DMS53 treated with DMSO at 0.1 percent for 48 hours (cell line): ENCODE data around the gene KCNN3.

Experiments used
- DNase-seq: peaks from one replicate; lab custom pipeline; 2025; ENCODE audit not compliant: unreplicated experiment; lab: John Stamatoyannopoulos, UW

KCNN3 gene

GRCh38 chr1:154842635-154843034, 27.4 kb downstream of the KCNN3 start:
- DNase-seq: no peak

DNA sequence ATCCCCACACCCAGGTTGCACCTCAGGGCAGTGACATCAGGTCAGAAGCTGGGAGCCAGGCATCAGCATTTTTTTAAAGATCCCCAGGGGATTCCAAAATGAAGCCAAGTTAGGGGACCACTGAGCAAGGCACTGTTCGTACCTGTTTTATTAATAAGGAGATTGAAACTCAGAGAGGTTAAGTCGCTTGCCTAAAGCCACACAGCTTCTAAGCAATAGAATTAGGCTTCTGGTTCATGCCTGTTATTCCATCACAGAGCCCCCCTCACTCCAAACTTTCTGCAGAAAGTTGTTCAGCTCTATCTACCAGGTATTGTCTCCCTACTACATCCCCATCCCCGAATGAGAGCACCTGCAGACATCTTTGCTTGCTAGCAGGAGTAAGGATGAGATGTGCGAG, 28.7 kb downstream of the KCNN3 start:
- DNase-seq: no peak

- no peak for DNase-seq
Measured at GRCh38 chr1:154840269-154841176, 29.6 kb downstream of the KCNN3 start.

GRCh38 chr1:154839691-154840090, 30.4 kb downstream of the KCNN3 start:
- no peak for DNase-seq

DNA sequence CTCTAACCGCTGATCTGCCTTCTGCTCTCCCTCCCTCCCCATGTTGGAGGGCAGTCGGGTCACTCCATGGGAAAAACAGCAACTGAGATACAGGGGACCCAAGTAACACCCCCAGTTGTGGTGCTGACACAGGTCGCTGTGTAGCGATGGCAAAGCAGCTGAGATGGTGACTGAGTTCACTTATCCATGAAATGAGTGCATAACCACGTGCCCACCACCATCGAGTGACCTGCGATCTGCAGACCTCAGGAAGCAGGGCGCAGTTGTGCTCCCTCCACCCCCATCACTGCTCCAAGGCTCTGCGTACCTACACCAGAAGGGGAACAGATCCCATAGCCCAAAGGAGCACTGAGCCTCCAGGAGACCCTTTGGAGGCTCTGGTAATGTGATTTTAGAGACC, 31.1 kb downstream of the KCNN3 start:
- DNase-seq: no peak

DNA sequence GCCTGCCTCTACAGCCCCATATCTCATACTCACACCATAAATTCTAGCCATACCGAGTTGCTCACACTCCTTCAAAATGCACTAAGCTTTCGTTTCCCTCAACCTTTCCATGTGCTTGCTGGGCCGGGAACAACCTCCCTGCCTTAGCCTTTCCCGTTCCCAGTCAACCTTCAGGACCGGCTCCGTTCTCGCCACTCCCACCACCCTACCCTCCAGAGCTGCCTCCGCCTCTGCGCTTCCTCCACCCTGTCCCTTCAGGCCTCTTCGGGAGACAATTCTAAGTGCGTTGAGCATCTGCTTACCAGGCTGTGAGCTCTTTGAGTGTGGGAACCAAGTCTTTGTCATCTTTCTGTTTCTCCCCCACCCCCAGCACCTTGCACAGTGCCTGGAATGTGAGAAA, 31.6 kb downstream of the KCNN3 start:
- no peak for DNase-seq

DNA sequence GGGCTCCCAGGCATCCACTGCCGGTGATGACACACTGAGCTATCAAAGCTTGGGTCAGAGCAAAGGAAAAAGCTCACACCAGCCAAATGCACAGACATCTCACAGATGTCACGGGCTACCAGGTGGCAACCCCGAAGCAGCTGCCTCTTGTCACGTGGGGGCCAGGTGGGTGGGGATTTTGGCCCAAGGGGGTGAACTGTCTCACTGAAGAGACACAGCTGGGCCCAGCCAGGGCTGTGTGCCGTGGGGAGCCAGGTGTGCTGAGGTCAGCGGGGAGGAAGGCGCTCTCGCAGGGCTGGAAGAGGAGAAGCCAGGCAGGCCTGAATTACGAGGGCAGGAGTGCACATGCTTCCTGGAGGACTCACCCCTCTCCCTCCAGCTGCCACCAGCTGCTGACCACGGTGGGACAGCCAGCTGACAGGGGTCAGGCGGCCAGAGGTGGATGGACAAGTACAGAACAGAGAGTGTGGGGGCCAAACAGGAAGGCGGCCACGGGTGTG, 32.4 kb downstream of the KCNN3 start:
- peak; percentile 59 for DNase-seq

- no peak for DNase-seq
Measured at GRCh38 chr1:154837034-154837671, 32.9 kb downstream of the KCNN3 start.

DNA sequence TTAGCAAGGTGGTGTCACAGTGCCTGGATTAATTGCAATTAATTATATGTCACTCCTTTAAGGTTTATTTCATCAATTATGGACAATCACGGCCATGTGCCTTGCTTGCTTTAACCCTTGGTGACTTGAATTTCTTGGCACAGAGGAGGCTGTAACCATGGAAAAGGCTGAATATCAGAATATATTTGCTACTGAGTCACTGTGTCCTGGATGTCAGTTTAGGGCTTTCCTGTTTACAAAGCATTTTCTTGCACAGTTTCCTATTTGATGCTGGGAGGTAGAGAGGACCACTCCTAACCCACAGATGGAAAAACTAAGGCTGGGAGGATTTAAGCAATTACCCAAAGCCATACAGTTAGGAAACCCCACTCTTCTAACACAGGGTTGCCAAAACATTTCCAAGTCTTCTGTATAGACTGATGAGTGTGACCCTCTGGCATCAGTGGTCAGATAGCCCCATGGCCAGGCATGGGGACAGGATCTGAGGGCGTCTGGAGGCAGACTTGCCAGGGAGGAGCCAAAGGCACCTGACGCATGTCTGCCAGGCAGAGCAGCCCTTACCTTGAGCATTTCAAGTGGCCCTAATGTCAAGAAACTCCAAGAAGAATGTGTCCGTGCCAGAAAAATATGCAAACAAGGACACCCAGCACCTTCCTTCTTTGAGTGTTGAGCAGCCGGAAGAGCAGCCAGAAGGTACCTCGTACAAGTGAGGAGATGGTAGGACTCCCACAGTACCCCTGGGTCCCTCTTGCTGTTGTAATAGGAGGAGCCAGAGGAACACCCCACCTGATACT, 34.4 kb downstream of the KCNN3 start:
- DNase-seq: no peak

- DNase-seq: no peak
Measured at GRCh38 chr1:154833841-154834240, 36.2 kb downstream of the KCNN3 start.

DNA sequence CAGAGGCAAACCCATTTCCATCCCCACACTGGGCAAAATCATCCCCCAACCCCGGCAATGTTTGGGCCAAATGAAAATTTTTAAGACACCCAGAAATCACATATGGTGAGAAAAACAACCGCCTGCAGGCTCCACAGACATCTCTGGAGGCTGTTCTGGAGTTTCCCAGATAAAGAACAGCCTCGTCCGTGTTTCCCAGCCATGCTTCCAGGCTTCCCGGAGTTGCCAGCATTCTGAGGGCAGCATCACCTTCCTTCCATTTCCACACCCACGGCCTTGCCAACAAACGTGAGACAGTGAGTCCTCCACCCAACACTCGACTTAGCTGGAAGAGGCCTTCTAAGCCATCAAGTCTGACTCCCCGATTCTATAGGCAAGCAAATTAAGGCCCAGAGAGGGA, 36.9 kb downstream of the KCNN3 start:
- no peak for DNase-seq

DNA sequence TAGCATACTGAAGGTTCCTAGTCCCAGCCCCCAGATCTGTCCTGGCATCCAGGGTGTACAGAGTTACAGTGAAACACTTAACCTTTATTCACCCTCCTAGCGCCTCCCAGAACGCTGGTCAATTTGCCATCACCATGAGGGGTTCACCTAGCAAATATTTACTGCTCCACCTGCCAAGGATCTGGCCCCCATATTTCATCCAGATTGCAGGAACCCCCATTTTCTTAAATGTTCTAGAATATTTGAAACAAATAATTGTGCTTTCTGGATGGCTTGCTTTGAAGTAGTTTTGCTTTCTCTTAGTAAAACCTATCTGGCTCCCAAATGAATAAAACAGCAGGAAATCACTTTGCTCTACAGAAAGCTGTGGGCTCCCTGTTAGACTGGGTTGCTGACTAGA, 37.7 kb downstream of the KCNN3 start:
- no peak for DNase-seq

DNA sequence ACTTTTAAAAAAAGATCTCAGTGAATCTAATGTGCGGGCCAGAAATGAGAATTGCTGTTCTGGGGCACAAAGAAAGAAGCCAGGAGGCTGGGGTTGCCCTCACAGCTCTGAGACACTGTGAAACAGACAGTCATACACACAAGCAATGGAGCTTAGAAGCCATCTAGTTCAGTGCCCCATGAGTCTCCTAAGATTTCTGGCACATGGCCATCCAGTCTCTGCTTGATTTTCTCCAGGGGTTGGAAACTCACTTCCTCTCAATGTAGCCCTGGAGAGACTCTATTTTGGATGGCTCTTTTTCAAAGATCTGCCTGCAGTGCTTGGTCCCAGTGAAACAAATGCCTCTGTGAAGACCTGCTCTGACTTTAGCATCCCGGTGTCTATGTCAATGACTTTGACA, 38.6 kb downstream of the KCNN3 start:
- DNase-seq: no peak

GRCh38 chr1:154829062-154829461, 41.0 kb downstream of the KCNN3 start:
- no peak for DNase-seq

DNA sequence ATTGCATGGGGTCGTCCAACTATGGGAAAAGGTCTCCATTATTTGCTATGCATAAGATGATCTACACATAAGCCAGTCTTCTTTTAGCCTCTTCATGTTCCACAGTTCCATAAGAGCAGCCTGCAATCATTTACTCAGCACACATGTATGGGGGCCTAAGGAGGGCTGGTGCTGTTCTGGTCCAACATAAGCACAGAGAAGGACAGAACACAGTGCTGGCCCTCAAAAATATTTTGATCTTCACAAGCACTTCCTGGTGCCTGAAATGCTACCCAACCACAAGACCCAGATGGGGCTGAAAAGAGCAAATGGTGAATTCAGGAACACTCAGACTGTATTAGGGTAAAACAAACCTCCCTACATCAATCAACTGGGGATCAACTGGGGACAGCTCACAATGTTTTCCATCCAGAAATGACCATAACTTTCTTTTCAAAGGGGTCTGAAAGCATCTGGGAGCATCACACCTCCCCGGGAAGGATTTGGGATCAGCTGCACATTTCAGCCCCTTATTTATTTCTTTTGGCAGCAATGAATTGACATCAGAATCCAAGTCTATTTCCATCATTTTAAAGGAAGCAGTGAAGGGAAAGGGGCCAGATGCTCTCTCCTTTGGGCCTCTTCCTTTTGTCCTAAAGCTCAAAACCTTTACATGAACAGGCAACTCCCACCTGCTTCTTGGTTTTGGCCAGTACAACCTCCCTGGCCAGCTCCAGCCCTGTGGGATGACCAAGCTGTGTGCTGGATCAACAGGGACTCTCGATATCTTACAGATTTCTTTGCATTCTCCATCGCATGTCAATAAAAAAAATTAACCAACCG, 45.7 kb downstream of the KCNN3 start:
- no peak for DNase-seq

DNA sequence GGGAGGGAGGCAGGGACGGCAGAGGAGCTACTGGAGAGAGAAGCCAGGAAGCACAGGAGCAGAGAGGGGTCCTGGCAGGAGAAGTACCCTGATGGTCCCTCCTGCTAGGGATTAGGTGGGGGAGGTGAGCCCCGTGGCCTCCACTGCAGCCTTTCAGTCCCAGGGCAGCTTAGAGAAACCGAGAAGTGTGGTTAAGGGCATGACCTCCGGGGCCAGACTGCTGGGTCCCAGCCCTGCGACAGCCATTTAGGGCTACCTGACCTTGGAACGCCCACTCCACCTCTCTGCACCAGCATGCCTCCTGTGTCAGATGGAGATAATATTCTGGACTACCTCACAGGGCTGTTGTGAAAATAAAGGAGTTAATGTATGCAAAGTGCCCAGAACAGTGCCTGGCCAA, 47.4 kb downstream of the KCNN3 start:
- no peak for DNase-seq

DNA sequence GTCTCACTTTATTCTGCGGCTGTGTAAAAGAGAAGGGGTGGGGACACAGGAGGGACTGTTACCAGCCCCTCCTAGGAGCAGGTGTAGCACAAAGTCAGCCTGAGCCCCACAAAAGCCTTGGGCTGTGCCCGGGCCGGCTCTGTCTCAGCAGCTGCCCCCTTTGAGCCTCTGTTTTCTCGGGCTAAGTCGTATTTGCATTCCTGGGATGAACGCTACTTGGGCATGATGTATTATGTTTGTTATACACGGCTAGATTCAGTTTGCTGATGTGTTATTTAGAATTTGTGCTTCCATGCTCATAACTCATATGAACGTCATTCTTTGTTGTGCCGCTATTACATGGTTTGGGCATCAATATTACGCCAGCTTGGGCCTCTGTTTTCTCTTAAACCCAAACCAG, 47.8 kb downstream of the KCNN3 start:
- DNase-seq: no peak

- no peak for DNase-seq
Measured at GRCh38 chr1:154821083-154821482, 49.0 kb downstream of the KCNN3 start.

DNA sequence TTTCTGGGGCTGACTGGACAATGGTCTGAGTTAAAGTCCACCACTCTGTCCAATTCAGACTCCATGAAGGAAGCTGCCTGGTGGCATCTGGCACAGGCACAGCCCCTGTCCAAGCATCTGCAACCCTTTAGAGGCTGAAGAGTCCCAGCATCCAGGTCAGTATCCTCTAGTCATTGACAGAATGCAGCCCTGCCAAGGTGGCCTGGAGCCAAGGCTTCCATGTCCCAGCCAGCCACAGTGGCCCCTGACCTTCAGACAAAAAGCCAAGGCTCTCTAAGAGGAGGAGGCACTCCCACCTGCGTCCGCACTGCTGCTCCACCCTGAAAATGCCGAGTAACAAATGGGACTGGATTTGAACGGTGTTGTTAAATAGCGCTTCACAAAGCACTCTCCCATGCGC, 49.4 kb downstream of the KCNN3 start:
- DNase-seq: no peak

DNA sequence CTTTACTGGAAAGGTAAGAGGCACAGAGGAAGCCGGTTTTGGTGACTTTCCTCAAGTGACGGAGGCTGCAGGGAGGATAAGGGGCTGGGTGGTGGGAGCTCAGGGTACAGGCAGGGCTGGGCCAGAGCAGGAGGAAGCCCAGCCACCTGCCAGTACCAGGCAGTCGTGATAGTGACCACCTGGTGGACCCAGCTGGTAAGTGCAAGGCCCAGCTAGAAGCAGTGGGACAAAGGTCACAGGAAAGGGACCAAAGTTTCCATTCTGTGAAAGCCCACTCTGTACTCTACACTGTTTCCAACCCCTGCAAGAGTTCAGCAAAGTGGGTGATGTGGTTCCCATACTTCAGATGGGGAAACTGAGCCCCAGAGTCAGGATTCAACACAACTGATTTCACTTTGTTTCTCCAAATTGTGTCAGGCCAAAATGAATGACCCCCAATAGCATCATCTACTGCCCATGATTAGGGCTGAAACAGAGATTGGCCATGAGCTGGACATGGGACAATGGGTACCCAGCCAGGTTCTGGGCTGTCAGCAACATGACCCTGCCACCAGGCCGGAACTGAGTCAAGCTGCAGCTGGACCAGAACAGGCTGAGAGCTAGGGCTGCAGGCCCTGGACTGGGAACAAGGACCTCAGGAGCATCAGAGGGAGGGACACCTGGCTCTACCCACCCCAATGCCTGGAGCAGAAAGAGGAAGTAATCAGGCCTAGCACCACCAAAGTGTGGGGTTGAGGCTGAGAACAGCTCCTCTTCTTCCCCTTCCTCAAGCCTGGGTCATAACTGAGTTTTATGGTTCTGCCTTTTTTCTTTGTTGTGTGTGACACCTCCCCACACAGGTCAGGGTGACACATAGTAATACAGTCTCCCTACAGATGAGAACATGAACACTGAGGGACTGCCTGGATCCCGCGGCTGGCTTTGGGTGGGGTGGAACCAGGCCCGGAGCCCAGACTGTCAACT, 50.2 kb downstream of the KCNN3 start:
- no peak for DNase-seq
